NT2/D1 (cell line): ENCODE results near the gene SCN8A.

Experiments used
- DNase-seq: peaks from one replicate; pipeline ENCODE4 v3.0.0-alpha.2; 2011; ENCODE audit warnings: low read depth, low spot score
- H3K27me3 ChIP-seq: 2 replicates; pipeline ENCODE4 v1.6.0; 2011; ENCODE audit warnings: mild to moderate bottlenecking; ENCODE audit not compliant: insufficient read length, insufficient read depth
- H3K36me3 ChIP-seq: 2 replicates; pipeline ENCODE4 v1.6.1; 2011; ENCODE audit warnings: mild to moderate bottlenecking, low read length, mixed read lengths; ENCODE audit not compliant: insufficient read depth, insufficient read length
- H3K4me1 ChIP-seq: 2 replicates; pipeline ENCODE4 v1.5.1; 2011; ENCODE audit not compliant: insufficient read depth, insufficient read length
- H3K4me3 ChIP-seq: 2 replicates; pipeline ENCODE4 v1.5.1; 2011; ENCODE audit warnings: low read depth; ENCODE audit not compliant: insufficient read length
- H3K9ac ChIP-seq: 2 replicates; pipeline ENCODE4 v1.6.0; 2011; ENCODE audit warnings: low read depth; ENCODE audit not compliant: insufficient read length
- H3K9me3 ChIP-seq: 2 replicates; pipeline ENCODE4 v1.5.1; 2011; ENCODE audit warnings: mild to moderate bottlenecking, low read length; ENCODE audit not compliant: insufficient read depth
- SUZ12 ChIP-seq: IDR thresholded peaks from 2 replicates; pipeline ENCODE4 v1.6.1; 2011; ENCODE audit not compliant: insufficient read length, insufficient read depth; ENCODE audit errors: extremely low read depth
- YY1 ChIP-seq: IDR thresholded peaks from 2 replicates; pipeline ENCODE4 v1.6.1; 2011; ENCODE audit not compliant: insufficient read length, insufficient read depth
- ZNF274 ChIP-seq: IDR thresholded peaks from 2 replicates; pipeline ENCODE4 v1.6.1; 2011; ENCODE audit warnings: mild to moderate bottlenecking, low read depth, low read length

Gene SCN8A

GRCh38 chr12:51672334-51672733, 81.3 kb downstream of the SCN8A start:
- Histone ChIP-seq H3K9ac (no peak overlapping the region), H3K27me3 (no peaks in the 10 kb centered on the region), H3K9me3 (no peaks in the 10 kb centered on the region), H3K4me3 (no peak overlapping the region), H3K4me1 (no peaks in the 10 kb centered on the region), H3K36me3 (no peaks in the 10 kb centered on the region)
- DNase-seq = no peak
- TF ChIP-seq ZNF274 = no peak
- no peak for TF ChIP-seq YY1
- TF ChIP-seq SUZ12 = no peak

- Histone ChIP-seq H3K36me3 (no peaks in the 10 kb centered on the region), H3K9me3 (no peaks in the 10 kb centered on the region), H3K9ac (no peak overlapping the region), H3K27me3 (no peaks in the 10 kb centered on the region), H3K4me1 (no peaks in the 10 kb centered on the region), H3K4me3 (no peak overlapping the region)
- TF ChIP-seq YY1 = no peak
- TF ChIP-seq ZNF274 = no peak
- TF ChIP-seq SUZ12 = no peak
- DNase-seq = no peak
These were observed 84.2 kb downstream of the SCN8A start for GRCh38 chr12:51675071-51675803.

GRCh38 chr12:51676875-51677274, 85.8 kb downstream of the SCN8A start:
- H3K9me3 ChIP-seq = no peaks in the 10 kb centered on the region
- no peak overlapping the region for H3K4me3 ChIP-seq
- no peak overlapping the region for H3K9ac ChIP-seq
- H3K27me3 ChIP-seq = no peaks in the 10 kb centered on the region
- no peaks in the 10 kb centered on the region for H3K36me3 ChIP-seq
- no peaks in the 10 kb centered on the region for H3K4me1 ChIP-seq
- DNase-seq = no peak
- TF ChIP-seq ZNF274 (no peak), YY1 (no peak), SUZ12 (no peak)

- Histone ChIP-seq H3K4me3 (no peak overlapping the region), H3K9me3 (no peaks in the 10 kb centered on the region), H3K9ac (no peak overlapping the region), H3K36me3 (no peaks in the 10 kb centered on the region), H3K4me1 (no peaks in the 10 kb centered on the region), H3K27me3 (no peaks in the 10 kb centered on the region)
- no peak for TF ChIP-seq SUZ12
- no peak for TF ChIP-seq ZNF274
- no peak for TF ChIP-seq YY1
- no peak for DNase-seq
These were observed 86.4 kb downstream of the SCN8A start for GRCh38 chr12:51677284-51677968.

GRCh38 chr12:51678086-51678724, 87.2 kb downstream of the SCN8A start:
- H3K36me3 ChIP-seq = no peaks in the 10 kb centered on the region
- no peak overlapping the region for H3K9ac ChIP-seq
- no peaks in the 10 kb centered on the region for H3K9me3 ChIP-seq
- H3K4me3 ChIP-seq = no peak overlapping the region
- H3K4me1 ChIP-seq = no peaks in the 10 kb centered on the region
- no peak for TF ChIP-seq ZNF274
- no peak for TF ChIP-seq YY1
- no peak for TF ChIP-seq SUZ12
- DNase-seq = peak; percentile 57
- no peaks in the 10 kb centered on the region for H3K27me3 ChIP-seq

GRCh38 chr12:51682981-51683380, 91.9 kb downstream of the SCN8A start:
- DNase-seq = no peak
- TF ChIP-seq YY1 (no peak), ZNF274 (no peak), SUZ12 (no peak)
- Histone ChIP-seq H3K36me3 (no peaks in the 10 kb centered on the region), H3K9me3 (no peaks in the 10 kb centered on the region), H3K4me1 (no peaks in the 10 kb centered on the region), H3K4me3 (no peak overlapping the region), H3K9ac (no peak overlapping the region), H3K27me3 (no peaks in the 10 kb centered on the region)

GRCh38 chr12:51683763-51684357, 92.8 kb downstream of the SCN8A start:
- no peak for TF ChIP-seq SUZ12
- TF ChIP-seq ZNF274 = no peak
- TF ChIP-seq YY1 = no peak
- no peaks in the 10 kb centered on the region for H3K9me3 ChIP-seq
- H3K9ac ChIP-seq = no peak overlapping the region
- DNase-seq = no peak
- H3K27me3 ChIP-seq = no peaks in the 10 kb centered on the region
- no peaks in the 10 kb centered on the region for H3K4me1 ChIP-seq
- peaks cover 2% of the 10 kb centered on the region for H3K36me3 ChIP-seq
- H3K4me3 ChIP-seq = no peak overlapping the region
